WTC11 (cell line): ENCODE results near the gene CDC42EP4. TPM values are rescaled to one million over a fixed set of nuclear protein-coding genes. Genes with fewer than 3 reads are reported as not detected.

Experiments
- ATAC-seq: fragments of 200-7000 bp; cut with Tn5 transposase; 2 replicates; pipeline ENCODE4 v1.10.0; 2021; ENCODE audit warnings: mild to moderate bottlenecking, moderate library complexity
- CTCF ChIA-PET: fragments of 300-600 bp; sonication (Branson Sonifier 250); formaldehyde crosslinking; loops from one replicate; lab custom pipeline; 2021; ENCODE audit warnings: antibody characterized with exemption; lab: Charles Lee
- POLR2A ChIA-PET: fragments of 350-600 bp; sonication (Branson Sonifier 250); formaldehyde crosslinking; loops from one replicate; lab custom pipeline; 2021; ENCODE audit warnings: antibody characterized with exemption; lab: Charles Lee
- DNase-seq: peaks from one replicate; pipeline ENCODE4 v3.0.0; 2021; ENCODE audit warnings: low spot score
- H3K27ac Mint-ChIP-seq: 2 replicates; pipeline ENCODE4 v1.8.0; 2021; ENCODE audit warnings: mixed read lengths
- H3K27me3 Mint-ChIP-seq: 2 replicates; pipeline ENCODE4 v1.8.0; 2021; ENCODE audit warnings: low read depth, mild to moderate bottlenecking, moderate library complexity, mixed read lengths
- H3K36me3 Mint-ChIP-seq: 2 replicates; pipeline ENCODE4 v1.8.0; 2021; ENCODE audit warnings: mixed read lengths
- H3K4me1 Mint-ChIP-seq: 2 replicates; pipeline ENCODE4 v1.8.0; 2022; ENCODE audit warnings: mixed read lengths
- H3K4me3 Mint-ChIP-seq: 2 replicates; pipeline ENCODE4 v1.8.0; 2021; ENCODE audit warnings: mild to moderate bottlenecking, moderate library complexity, mixed read lengths
- H3K9me3 Mint-ChIP-seq: 2 replicates; pipeline ENCODE4 v1.8.0; 2021; ENCODE audit warnings: mixed read lengths
- AFF4 ChIP-seq: sonication (generic); formaldehyde crosslinking; IDR thresholded peaks from 2 replicates; pipeline ENCODE4 v1.8.1; 2023; ENCODE audit warnings: mild to moderate bottlenecking, missing genetic modification reagents, borderline replicate concordance
- ATF3 ChIP-seq: sonication (generic); formaldehyde crosslinking; conservative IDR thresholded peaks from 2 replicates; pipeline ENCODE4 v1.8.1; 2022; ENCODE audit warnings: mild to moderate bottlenecking, missing genetic modification reagents
- CTCF ChIP-seq: fragments of 200-600 bp; IDR thresholded peaks from 2 replicates; pipeline ENCODE4 v1.8.0; 2022; ENCODE audit warnings: antibody characterized with exemption
- E2F1 ChIP-seq: sonication (generic); formaldehyde crosslinking; IDR thresholded peaks from 2 replicates; pipeline ENCODE4 v1.8.0; 2022; ENCODE audit warnings: mild to moderate bottlenecking, missing genetic modification reagents
- ERG ChIP-seq: fragments of 250-450 bp; sonication (Bioruptor Pico); IDR thresholded peaks from 2 replicates; pipeline ENCODE4 v1.8.0; 2021; ENCODE audit warnings: mild to moderate bottlenecking
- FOXK1 ChIP-seq: sonication (generic); formaldehyde crosslinking; IDR thresholded peaks from 2 replicates; pipeline ENCODE4 v1.8.0; 2022; ENCODE audit warnings: mild to moderate bottlenecking, moderate library complexity, missing genetic modification reagents
- GABPB1 ChIP-seq: sonication (generic); formaldehyde crosslinking; IDR thresholded peaks from 2 replicates; pipeline ENCODE4 v1.8.1; 2023; ENCODE audit warnings: mild to moderate bottlenecking, missing genetic modification reagents
- MXD4 ChIP-seq: fragments of 250-450 bp; sonication (Bioruptor Pico); IDR thresholded peaks from 2 replicates; pipeline ENCODE4 v1.8.0; 2021; ENCODE audit warnings: mild to moderate bottlenecking, moderate library complexity, borderline replicate concordance
- NFATC4 ChIP-seq: fragments of 250-450 bp; sonication (Bioruptor Pico); IDR thresholded peaks from 2 replicates; pipeline ENCODE4 v1.9.0; 2021; ENCODE audit warnings: mild to moderate bottlenecking
- RELA ChIP-seq: sonication (generic); formaldehyde crosslinking; IDR thresholded peaks from 2 replicates; pipeline ENCODE4 v1.8.1; 2022; ENCODE audit warnings: missing genetic modification reagents, mild to moderate bottlenecking, borderline replicate concordance
- RORB ChIP-seq: fragments of 250-450 bp; sonication (Bioruptor Pico); IDR thresholded peaks from 2 replicates; pipeline ENCODE4 v1.9.0; 2021; ENCODE audit warnings: mild to moderate bottlenecking
- SOX15 ChIP-seq: fragments of 250-450 bp; sonication (Bioruptor Pico); IDR thresholded peaks from 2 replicates; pipeline ENCODE4 v1.9.0; 2021; ENCODE audit warnings: mild to moderate bottlenecking
- TEAD4 ChIP-seq: sonication (generic); formaldehyde crosslinking; IDR thresholded peaks from 2 replicates; pipeline ENCODE4 v1.8.0; 2022; ENCODE audit warnings: mild to moderate bottlenecking, missing genetic modification reagents
- ZMAT4 ChIP-seq: fragments of 250-450 bp; sonication (Bioruptor Pico); IDR thresholded peaks from 2 replicates; pipeline ENCODE4 v1.9.0; 2021; ENCODE audit warnings: mild to moderate bottlenecking
- ZNF232 ChIP-seq: sonication (generic); formaldehyde crosslinking; IDR thresholded peaks from 2 replicates; pipeline ENCODE4 v1.8.0; 2022; ENCODE audit warnings: mild to moderate bottlenecking, missing genetic modification reagents
- ZNF671 ChIP-seq: fragments of 250-450 bp; sonication (Bioruptor Pico); IDR thresholded peaks from 2 replicates; pipeline ENCODE4 v1.8.0; 2021; ENCODE audit warnings: mild to moderate bottlenecking
- ZSCAN18 ChIP-seq: fragments of 250-450 bp; sonication (Bioruptor Pico); IDR thresholded peaks from 2 replicates; pipeline ENCODE4 v2.1.2; 2022; ENCODE audit warnings: mild to moderate bottlenecking, moderate library complexity
- total RNA-seq: library from RNA; stranded (reverse); gene quantifications from 3 replicates; pipeline ENCODE4 v1.2.3, GENCODE V29; 2021

Gene CDC42EP4
- total RNA-seq, 1 experiment from 2014 or later: 18.8 TPM

- Mint-ChIP-seq H3K36me3 (peaks cover 18% of the 10 kb centered on the region), H3K4me3 (no peak overlapping the region), H3K27me3 (no peaks in the 10 kb centered on the region), H3K4me1 (peaks cover 2% of the 10 kb centered on the region; the same call in 1 of the 2 replicates), H3K27ac (no peak overlapping the region), H3K9me3 (no peaks in the 10 kb centered on the region)
- POLR2A ChIA-PET: no interaction called here
- no peak for DNase-seq
- ATAC-seq: no peak
- TF ChIP-seq ZNF232 (CRISPR knock-in tag): no peak
- TF ChIP-seq AFF4 (CRISPR knock-in tag): no peak
- no peak for TF ChIP-seq CTCF
- TF ChIP-seq RELA: no peak
- TF ChIP-seq FOXK1 (CRISPR knock-in tag): no peak
- no peak for TF ChIP-seq ERG (CRISPR knock-in tag)
- no peak for TF ChIP-seq TEAD4 (CRISPR knock-in tag)
- CTCF ChIA-PET: interaction anchor here (0.6 to 3.7 kb wide), 3 partner anchors 122 to 1199 kb away, joined by 3 to 20 read pairs (median 4); no protein-coding TSS in a partner anchor
Observed at GRCh38 chr17:73248532-73248931, 63.3 kb downstream of the CDC42EP4 start.

GRCh38 chr17:73247726-73248125, 64.1 kb downstream of the CDC42EP4 start:
- TF ChIP-seq GABPB1 (CRISPR knock-in tag): no peak
- no peak for TF ChIP-seq RORB (CRISPR knock-in tag)
- no peak for TF ChIP-seq MXD4
- TF ChIP-seq, all 79 proteins: peak for 0
- Mint-ChIP-seq H3K27me3 (no peaks in the 10 kb centered on the region), H3K4me3 (no peak overlapping the region), H3K27ac (peak overlapping the region; percentile 11; the same call in 1 of the 2 replicates), H3K9me3 (no peaks in the 10 kb centered on the region), H3K4me1 (peaks cover 2% of the 10 kb centered on the region; the same call in 1 of the 2 replicates), H3K36me3 (peaks cover 21% of the 10 kb centered on the region)
- ChIA-PET CTCF (interaction anchor here (1.1 kb wide), 1 partner anchor 522 kb away, joined by 3 read pairs; no protein-coding TSS in a partner anchor), POLR2A (no interaction called here)
- DNase-seq: no peak
- no peak for ATAC-seq

GRCh38 chr17:73240561-73240960, 71.2 kb downstream of the CDC42EP4 start:
- TF ChIP-seq ZNF671 (CRISPR knock-in tag): no peak
- TF ChIP-seq ZSCAN18 (CRISPR knock-in tag): no peak
- no peak for TF ChIP-seq NFATC4
- TF ChIP-seq E2F1 (CRISPR knock-in tag): no peak
- no peak for TF ChIP-seq ATF3 (CRISPR knock-in tag)
- TF ChIP-seq ZMAT4: no peak
- no peak for TF ChIP-seq SOX15 (CRISPR knock-in tag)
- H3K4me1 Mint-ChIP-seq: no peaks in the 10 kb centered on the region
- H3K27me3 Mint-ChIP-seq: no peaks in the 10 kb centered on the region
- no peak for DNase-seq
- H3K4me3 Mint-ChIP-seq: no peak overlapping the region
- peaks cover 57% of the 10 kb centered on the region for H3K36me3 Mint-ChIP-seq
- POLR2A ChIA-PET: no interaction called here
- H3K9me3 Mint-ChIP-seq: no peaks in the 10 kb centered on the region
- CTCF ChIA-PET: no interaction called here
- 0 out of 2 replicates have a peak overlapping the region, but pooled peaks have one; percentile 23 for H3K27ac Mint-ChIP-seq
- ATAC-seq: no peak
